NB4 (cell line): ENCODE results near the gene WFS1.

Source experiments
- DNase-seq: peaks from one replicate; pipeline ENCODE4 v3.0.0; 2010; ENCODE audit warnings: low read depth
- H3K4me3 ChIP-seq: one replicate; pipeline ENCODE4 v1.5.1; 2011; ENCODE audit warnings: mild to moderate bottlenecking, low read depth, low read length, moderate library complexity
- CTCF ChIP-seq: IDR thresholded peaks from one replicate; pipeline ENCODE4 v1.5.1; 2012; ENCODE audit warnings: low read depth, low read length
- MAX ChIP-seq: IDR thresholded peaks from 2 replicates; pipeline ENCODE4 v1.6.1; 2011; ENCODE audit warnings: low read depth, low read length
- MYC ChIP-seq: IDR thresholded peaks from 2 replicates; pipeline ENCODE4 v1.6.1; 2011; ENCODE audit warnings: low read depth, low read length
- POLR2A ChIP-seq: IDR thresholded peaks from 2 replicates; pipeline ENCODE4 v1.6.1; 2011; ENCODE audit warnings: mild to moderate bottlenecking; ENCODE audit not compliant: insufficient read length; ENCODE audit errors: extremely low read depth

WFS1 gene

GRCh38 chr4:6295495-6295894 lies 25.8 kb downstream of the WFS1 start:
- TF ChIP-seq POLR2A: no peak
- TF ChIP-seq MYC: no peak
- TF ChIP-seq MAX: no peak
- TF ChIP-seq CTCF: no peak

GRCh38 chr4:6296026-6296425 lies 26.4 kb downstream of the WFS1 start:
- H3K4me3 ChIP-seq: no peak overlapping the region
- no peak for DNase-seq
- no peak for TF ChIP-seq MAX
- TF ChIP-seq POLR2A: no peak
- TF ChIP-seq MYC: no peak
- TF ChIP-seq CTCF: no peak

More at GRCh38 chr4:6295495-6295894, 25.8 kb downstream of the WFS1 start:
- no peak overlapping the region for H3K4me3 ChIP-seq
- no peak for DNase-seq

- no peak overlapping the region for H3K4me3 ChIP-seq
- DNase-seq: no peak
- TF ChIP-seq CTCF (no peak), MAX (no peak), POLR2A (no peak), MYC (no peak)
Measured at GRCh38 chr4:6297266-6297815, 27.7 kb downstream of the WFS1 start.

GRCh38 chr4:6298035-6298434 lies 28.4 kb downstream of the WFS1 start:
- no peak overlapping the region for H3K4me3 ChIP-seq
- no peak for DNase-seq
- no peak for TF ChIP-seq MAX
- TF ChIP-seq MYC: no peak
- no peak for TF ChIP-seq POLR2A
- TF ChIP-seq CTCF: no peak

- no peak for DNase-seq
- no peak overlapping the region for H3K4me3 ChIP-seq
- TF ChIP-seq POLR2A (no peak), MAX (no peak), CTCF (no peak), MYC (no peak)
Measured at GRCh38 chr4:6298852-6299251, 29.2 kb downstream of the WFS1 start.

GRCh38 chr4:6299875-6300274 lies 30.2 kb downstream of the WFS1 start:
- H3K4me3 ChIP-seq: no peak overlapping the region
- no peak for TF ChIP-seq CTCF
- TF ChIP-seq MAX: no peak
- TF ChIP-seq MYC: no peak
- TF ChIP-seq POLR2A: no peak
- DNase-seq: no peak
